ENCODE data around the gene ADAM23.
A peak's percentile ranks its signal among the peaks of the same experiment; 100 is the strongest.

The ADAM23 gene

DNA sequence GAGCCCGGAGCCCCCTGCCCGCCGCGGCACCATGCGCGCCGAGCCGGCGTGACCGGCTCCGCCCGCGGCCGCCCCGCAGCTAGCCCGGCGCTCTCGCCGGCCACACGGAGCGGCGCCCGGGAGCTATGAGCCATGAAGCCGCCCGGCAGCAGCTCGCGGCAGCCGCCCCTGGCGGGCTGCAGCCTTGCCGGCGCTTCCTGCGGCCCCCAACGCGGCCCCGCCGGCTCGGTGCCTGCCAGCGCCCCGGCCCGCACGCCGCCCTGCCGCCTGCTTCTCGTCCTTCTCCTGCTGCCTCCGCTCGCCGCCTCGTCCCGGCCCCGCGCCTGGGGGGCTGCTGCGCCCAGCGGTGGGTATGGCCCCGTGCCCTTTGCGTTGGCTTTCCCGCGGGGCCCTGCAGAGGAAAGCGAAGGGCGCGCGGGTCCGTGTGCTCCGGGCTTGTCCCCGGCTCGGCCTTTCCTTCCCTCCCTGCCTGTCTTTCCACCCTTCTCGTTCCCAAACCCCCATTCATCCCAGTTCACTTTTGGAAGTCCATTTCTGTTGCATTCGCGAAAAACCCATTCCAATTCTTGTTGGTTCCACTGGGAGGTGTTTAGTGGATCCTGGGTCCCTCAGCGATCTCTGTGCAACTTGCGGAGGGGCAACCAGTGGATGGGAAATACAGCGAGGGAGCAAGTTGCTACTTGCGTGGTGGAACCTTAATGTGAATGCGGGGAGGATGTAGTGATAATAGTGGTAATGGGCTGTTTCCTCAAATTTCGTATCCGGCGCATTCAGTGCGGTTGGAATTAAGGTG, 599 bp downstream of the ADAM23 start:
- peak; percentile 31 for DNase-seq (ENCODE audit: low spot score)

DNA sequence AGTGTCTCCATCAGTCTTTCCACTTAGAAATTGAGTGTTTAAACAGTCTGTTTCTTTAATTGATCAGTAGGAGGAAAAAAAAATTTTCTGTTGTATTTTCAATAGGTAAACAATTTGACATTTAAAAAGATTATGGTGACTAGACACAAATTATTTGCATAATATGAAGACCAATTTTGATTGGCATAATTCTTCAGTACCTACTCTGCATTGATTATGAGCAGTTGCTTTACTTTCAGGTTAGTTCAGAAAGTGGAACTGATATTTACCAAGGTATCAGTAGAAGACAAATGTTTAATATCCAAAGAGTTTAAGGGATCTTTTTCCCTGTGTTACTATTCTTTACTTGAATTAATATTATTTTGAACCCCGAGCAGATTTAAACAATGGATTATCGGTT, 2.6 kb downstream of the ADAM23 start:
- DNase-seq (ENCODE audit: low spot score) = no peak

- no peak for DNase-seq (ENCODE audit: low spot score)
These were observed 8.9 kb downstream of the ADAM23 start for GRCh38 chr2:206452242-206452641.

DNA sequence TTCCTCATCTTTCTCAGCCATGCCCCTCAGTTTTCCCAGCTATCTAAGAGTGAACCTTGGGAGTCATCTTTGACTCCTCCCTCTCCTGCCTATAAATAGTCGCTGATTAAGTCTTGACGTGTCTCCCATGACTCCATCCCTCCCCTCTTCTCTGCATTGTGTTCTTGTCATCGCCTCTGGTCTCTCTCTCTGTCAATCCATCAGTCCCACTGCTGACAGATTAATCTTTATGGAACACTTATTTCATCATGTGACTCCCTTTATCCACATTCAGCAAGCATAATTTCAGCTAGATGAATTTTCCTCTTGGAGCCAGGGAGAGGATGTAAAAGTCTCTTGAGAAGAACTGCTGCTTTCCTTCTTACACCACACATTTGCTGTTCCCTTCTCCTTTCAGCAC, 9.4 kb downstream of the ADAM23 start:
- DNase-seq (ENCODE audit: low spot score) = no peak

DNA sequence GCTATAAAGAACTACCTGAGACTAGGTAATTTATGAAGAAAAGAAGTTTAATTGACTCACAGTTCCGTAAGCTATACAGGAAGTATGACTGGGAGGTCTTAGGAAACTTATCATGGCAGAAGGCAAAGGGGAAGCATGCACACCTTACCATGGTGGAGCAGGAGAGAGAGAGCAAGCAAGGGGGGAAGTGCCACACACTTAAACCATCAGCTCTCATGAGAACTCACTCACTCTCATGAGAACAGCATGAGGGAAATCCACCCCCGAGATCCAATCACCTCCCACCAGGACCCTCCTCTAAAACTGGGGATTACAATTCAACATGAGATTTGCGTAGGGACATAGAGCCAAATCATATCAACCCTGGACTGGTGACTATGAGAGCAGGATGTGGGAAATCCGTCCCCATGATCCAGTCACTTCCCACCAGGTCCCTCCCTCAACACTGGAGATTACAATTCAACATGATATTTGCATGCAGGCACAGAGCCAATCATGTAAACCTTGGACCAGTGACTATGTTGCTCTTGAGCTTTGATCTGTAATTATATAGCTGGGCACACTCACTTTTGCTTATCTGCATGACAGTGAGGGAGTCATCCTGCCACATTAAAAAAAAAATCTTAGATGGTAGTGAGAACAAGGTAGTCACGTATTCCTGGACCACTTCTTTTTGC, 12.9 kb downstream of the ADAM23 start:
- no peak for DNase-seq (ENCODE audit: low spot score)

GRCh38 chr2:206457188-206457634, 13.9 kb downstream of the ADAM23 start:
- no peak for DNase-seq (ENCODE audit: low spot score)

- no peak for DNase-seq (ENCODE audit: low spot score)
These were observed 19.0 kb downstream of the ADAM23 start for GRCh38 chr2:206462240-206462854.

GRCh38 chr2:206463685-206464084, 20.4 kb downstream of the ADAM23 start:
- DNase-seq (ENCODE audit: low spot score) = no peak

DNA sequence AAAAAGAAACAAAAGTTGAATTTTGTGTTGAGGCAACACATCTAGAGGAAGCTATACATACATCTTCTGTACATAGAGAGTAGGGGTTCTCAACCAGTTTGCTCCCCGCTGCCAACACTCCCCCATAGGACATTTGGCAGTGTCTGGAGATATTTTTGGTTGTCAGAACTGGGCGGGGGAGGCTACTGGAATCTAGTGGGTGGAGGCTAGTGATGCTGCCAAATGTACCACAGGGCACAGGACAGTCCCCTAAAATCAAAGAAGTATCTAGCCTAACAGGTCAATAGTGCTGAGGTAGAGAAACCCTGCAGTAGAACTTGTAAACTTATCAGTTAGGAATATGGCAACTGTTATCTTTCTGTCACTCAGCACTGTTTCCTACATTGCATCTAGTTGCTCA, 21.3 kb downstream of the ADAM23 start:
- DNase-seq (ENCODE audit: low spot score) = no peak

GRCh38 chr2:206471524-206472062, 28.3 kb downstream of the ADAM23 start:
- DNase-seq (ENCODE audit: low spot score) = no peak

- no peak for DNase-seq (ENCODE audit: low spot score)
These were observed 28.8 kb downstream of the ADAM23 start for GRCh38 chr2:206472094-206472493.

GRCh38 chr2:206474099-206474498, 30.8 kb downstream of the ADAM23 start:
- no peak for DNase-seq (ENCODE audit: low spot score)

DNA sequence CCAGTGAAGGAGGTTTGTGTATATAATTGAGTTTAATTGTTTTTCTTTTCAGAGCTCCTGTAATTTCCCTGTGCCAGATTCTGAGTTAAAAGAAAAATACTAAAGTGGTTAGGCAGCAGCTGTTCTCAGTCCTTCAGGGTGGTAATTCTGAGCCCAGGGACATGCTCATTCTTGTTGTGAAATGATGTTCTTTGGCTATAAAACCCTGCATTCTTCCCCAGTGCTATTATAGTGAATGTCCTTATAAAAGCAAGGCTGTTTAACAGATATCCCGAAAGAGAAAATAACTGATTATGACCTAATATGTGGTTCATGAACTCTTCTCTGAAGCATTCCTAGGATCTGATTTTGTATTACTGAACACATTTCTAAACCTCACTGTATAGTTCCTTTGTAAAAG, 34.0 kb downstream of the ADAM23 start:
- DNase-seq (ENCODE audit: low spot score) = no peak

GRCh38 chr2:206478340-206478739, 35.0 kb downstream of the ADAM23 start:
- no peak for DNase-seq (ENCODE audit: low spot score)

DNA sequence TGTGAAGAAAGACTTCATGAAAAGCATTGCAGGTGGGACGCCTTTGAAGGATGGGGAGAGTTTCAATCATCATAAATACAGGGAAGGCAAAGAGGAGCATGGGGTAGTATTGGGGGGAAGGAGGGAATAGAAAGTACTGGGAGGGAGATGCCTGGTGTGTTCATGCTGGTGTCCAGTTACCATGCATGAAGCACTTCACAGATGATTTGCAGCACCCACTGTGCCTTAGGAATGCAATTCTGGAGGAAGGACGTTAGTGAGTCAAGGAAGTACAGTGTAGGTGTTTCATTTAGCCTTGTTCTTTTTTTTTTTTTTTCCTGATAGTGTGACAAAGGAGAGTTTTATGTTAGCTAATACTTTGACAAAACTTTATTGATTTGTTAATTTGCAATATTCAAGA, 36.8 kb downstream of the ADAM23 start:
- DNase-seq (ENCODE audit: low spot score) = no peak

- no peak for DNase-seq (ENCODE audit: low spot score)
These were observed 37.3 kb downstream of the ADAM23 start for GRCh38 chr2:206480620-206481019.

- no peak for DNase-seq (ENCODE audit: low spot score)
These were observed 37.7 kb downstream of the ADAM23 start for GRCh38 chr2:206481056-206481455.

DNA sequence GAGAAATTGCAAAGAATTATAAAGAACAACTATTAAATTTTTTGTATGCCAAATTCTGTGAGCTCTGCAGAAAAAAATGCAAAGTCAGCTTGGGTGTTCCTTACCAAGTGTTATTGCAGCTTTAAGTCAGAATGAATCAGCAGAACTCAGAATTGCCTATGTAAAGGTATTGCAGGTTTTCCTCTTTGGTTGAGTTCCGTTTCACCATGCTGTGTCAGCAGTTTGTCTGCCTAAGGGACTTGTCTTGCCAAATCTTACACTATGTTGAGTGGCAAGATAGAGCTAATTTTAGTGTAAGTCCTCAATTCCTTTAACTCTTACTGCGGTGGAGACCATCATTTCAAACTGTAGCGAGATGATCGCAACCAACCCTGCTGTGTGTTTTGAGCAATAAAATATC, 38.8 kb downstream of the ADAM23 start:
- DNase-seq (ENCODE audit: low spot score) = no peak

GRCh38 chr2:206482633-206483032, 39.3 kb downstream of the ADAM23 start:
- DNase-seq (ENCODE audit: low spot score) = no peak

DNA sequence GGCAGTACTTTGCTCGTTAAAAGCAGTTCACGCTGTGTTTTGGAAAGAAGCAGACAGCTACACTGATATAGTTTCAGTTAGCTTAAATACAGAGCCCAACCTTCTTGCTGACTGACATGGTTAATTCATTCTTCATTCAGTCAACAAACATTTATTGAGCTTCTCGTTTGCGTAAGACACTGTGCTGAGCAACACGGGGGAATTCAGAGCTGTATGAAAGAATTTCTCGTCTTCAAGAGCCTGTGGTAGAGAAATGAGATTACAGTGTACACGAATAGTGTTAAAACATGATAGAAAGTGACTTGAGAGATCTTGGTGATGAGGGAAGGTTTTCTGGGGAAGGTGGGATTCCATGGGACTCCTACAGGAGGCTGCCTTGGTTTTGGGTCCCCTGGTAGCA, 44.7 kb downstream of the ADAM23 start:
- no peak for DNase-seq (ENCODE audit: low spot score)

DNA sequence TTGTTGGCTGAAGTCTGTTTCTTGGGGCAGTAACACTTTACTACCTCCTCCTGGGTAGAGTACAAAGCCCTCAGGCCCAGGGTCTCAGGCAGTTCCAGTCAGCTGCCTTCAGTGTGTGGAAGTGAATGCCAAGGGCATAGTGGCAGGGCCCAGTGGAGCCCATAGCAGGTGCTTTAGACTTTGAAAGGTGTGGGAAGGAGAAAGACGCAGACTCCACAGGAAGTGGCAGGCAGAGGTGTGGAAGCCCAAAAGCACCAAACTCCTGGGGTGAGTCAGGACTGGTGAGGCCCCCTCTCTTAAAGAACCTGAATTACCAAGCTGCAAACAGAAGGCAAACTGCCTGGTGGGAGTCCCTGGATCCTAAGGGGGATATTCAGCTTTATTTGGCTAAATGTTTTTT, 45.3 kb downstream of the ADAM23 start:
- no peak for DNase-seq (ENCODE audit: low spot score)

- no peak for DNase-seq (ENCODE audit: low spot score)
These were observed 50.7 kb downstream of the ADAM23 start for GRCh38 chr2:206494061-206494460.

- DNase-seq (ENCODE audit: low spot score) = no peak
These were observed 59.4 kb downstream of the ADAM23 start for GRCh38 chr2:206502729-206503128.
